Body of pancreas (tissue), 4 donors: ENCODE measurements around the gene TTC33.

ENCODE experiments used
- POLR2A ChIP-seq, 3 donors: fragments of 450-650 bp; IDR thresholded peaks; one replicate each; pipeline ENCODE4 v1.6.1; 2016; ENCODE audit warnings: antibody characterized with exemption in 3 of 3, mild to moderate bottlenecking in 2 of 3
- TF ChIP-seq, protein P1 (sequence below), 7 experiments: fragments of 450-650 bp in 4 of 7; fragments of 200-600 bp in 3 of 7; sonication (generic) in 3 of 7; IDR thresholded peaks; one replicate each; pipeline ENCODE4 v1.5.1; 2016 to 2019; ENCODE audit warnings: antibody characterized with exemption in 7 of 7

DNA sequence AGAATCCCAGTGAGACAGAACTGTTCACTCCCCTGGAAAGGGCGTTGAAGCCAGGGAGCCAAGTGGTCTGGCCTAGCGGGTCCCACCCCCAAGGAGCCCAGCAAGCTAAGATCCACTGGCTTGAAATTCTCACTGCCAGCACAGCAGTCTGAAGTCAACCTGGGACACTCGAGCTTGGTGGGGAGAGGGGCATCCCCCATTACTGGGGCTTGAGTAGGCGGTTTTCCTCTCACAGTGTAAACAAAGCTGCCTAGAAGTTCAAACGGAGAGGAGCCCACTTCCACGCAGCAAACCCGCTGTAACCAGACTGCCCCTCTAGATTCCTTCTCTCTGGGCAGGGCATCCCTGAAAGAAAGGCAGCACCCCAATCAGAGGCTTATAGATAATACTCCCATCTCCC is 121.2 kb downstream of the TTC33 start:
- TF ChIP-seq, protein P1, sequence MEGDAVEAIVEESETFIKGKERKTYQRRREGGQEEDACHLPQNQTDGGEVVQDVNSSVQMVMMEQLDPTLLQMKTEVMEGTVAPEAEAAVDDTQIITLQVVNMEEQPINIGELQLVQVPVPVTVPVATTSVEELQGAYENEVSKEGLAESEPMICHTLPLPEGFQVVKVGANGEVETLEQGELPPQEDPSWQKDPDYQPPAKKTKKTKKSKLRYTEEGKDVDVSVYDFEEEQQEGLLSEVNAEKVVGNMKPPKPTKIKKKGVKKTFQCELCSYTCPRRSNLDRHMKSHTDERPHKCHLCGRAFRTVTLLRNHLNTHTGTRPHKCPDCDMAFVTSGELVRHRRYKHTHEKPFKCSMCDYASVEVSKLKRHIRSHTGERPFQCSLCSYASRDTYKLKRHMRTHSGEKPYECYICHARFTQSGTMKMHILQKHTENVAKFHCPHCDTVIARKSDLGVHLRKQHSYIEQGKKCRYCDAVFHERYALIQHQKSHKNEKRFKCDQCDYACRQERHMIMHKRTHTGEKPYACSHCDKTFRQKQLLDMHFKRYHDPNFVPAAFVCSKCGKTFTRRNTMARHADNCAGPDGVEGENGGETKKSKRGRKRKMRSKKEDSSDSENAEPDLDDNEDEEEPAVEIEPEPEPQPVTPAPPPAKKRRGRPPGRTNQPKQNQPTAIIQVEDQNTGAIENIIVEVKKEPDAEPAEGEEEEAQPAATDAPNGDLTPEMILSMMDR (IDR thresholded peaks at IDR 0.05), result no peak
- TF ChIP-seq POLR2A (IDR thresholded peaks at IDR 0.05), result no peak
